ENCODE measurements around the gene SLC22A1. TPM values are rescaled to one million over a fixed set of nuclear protein-coding genes. Genes with fewer than 3 reads are reported as not detected.

SLC22A1 gene
- total RNA-seq, 1 experiment from 2014 or later: 1.2 TPM

DNA sequence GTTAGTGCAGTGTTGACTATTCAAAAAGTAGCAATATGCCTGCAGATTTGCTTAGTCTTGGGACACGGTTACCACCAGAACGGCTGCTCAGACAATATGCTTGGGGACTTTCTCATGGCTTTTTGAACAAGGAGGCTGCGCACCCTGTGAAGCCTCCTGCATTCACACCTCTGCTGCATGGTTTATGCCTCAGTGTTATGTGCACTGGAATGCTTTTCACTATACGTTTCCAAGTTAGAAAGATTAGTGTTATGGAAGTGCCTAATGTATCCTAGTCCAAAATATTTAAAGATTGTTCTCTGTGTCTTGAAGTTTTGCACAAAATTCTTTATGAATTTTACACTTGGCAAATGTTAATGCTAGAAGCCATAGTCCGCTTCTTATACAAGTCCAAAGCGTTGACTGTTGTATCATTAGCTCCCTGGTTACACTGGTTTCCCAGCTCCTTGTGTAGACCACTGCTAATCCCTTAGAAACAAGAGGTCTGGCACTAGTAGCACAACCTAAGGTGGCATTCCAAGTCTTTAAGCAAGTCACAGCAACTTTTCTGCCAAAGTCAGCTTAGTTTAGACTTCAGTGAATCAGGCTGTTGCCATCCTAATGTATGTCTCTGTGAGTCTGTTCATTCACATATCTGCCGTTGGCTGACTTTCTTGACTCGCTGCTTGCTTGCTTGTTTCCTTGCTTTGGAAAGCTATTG, 26.3 kb upstream of the SLC22A1 start (continued):
- TF ChIP-seq ARID4B (CRISPR knock-in tag; IDR thresholded peaks at IDR 0.05; ENCODE audit: borderline replicate concordance): no peak
- TF ChIP-seq CBFB (CRISPR knock-in tag; IDR thresholded peaks at IDR 0.05; ENCODE audit: low read depth): no peak
- TF ChIP-seq, protein P1, sequence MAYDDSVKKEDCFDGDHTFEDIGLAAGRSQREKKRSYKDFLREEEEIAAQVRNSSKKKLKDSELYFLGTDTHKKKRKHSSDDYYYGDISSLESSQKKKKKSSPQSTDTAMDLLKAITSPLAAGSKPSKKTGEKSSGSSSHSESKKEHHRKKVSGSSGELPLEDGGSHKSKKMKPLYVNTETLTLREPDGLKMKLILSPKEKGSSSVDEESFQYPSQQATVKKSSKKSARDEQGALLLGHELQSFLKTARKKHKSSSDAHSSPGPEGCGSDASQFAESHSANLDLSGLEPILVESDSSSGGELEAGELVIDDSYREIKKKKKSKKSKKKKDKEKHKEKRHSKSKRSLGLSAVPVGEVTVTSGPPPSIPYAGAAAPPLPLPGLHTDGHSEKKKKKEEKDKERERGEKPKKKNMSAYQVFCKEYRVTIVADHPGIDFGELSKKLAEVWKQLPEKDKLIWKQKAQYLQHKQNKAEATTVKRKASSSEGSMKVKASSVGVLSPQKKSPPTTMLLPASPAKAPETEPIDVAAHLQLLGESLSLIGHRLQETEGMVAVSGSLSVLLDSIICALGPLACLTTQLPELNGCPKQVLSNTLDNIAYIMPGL (CRISPR knock-in tag; IDR thresholded peaks at IDR 0.05): no peak

DNA sequence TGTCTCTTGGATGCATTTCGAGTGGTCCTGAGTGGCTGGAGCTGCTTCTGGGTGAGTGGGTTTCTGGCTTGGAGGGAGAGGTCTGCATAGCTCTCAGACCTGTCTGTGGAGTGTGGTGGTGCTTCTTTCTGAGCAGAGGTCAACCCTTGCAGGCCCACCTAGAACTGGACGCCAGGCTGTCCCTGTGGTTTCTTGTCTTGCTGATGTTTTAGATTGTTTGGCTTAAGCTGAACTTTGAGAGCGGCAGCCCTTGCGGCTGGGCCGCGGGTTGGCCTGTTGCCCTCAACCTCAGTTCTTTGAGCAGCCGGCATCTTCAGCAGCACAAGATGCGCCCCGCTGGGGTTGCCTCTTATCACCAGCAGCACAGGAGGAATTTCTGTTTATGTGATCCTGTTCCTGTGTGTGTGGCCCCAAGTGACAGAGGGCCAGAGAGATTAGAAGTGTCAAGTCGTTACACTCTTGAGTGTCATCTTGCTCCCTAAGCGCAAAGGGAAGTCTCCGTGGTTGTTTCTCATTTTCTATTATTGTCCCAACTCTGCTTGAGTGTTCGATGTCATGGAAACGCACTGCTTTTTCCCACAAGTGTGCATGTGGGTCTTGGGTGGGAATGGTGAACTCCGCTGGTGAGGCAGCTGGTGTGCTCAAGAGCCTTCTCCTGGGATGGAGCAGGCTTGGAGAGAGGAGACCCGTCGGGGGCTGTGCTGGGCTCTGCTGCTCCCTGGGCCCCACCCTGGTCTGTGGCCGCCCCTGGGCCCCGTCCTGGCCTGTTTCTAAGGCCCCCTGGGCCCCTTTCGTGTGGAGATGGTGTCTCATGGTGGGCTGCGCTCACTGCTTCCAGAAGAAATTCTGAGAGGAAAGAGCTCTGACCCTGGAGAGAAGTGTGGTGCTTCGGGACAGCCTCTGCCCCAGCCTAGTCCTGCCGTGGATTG, 20.1 kb upstream of the SLC22A1 start:
- DNase-seq (ENCODE audit: low spot score) (no peak), ATAC-seq (no peak)
- H3K36me3 Mint-ChIP-seq: peaks cover 51% of the 10 kb centered on the region
- H3K27ac Mint-ChIP-seq: peak overlapping the region; percentile 26; the same call in 1 of the 2 replicates
- no peaks in the 10 kb centered on the region for H3K9me3 Mint-ChIP-seq
- H3K4me3 Mint-ChIP-seq: no peak overlapping the region
- ChIA-PET POLR2A (interaction anchor here (1.2 kb wide), 1 partner anchor 11 kb away, joined by 3 read pairs; no protein-coding TSS in a partner anchor), CTCF (interaction anchor here (0.8 to 1.6 kb wide), 3 partner anchors 13 to 354 kb away, joined by 3 to 8 read pairs (median 4); no protein-coding TSS in a partner anchor)
- no peaks in the 10 kb centered on the region for H3K4me1 Mint-ChIP-seq
- no peaks in the 10 kb centered on the region for H3K27me3 Mint-ChIP-seq (ENCODE audit: low read depth)
- TF ChIP-seq NR1H2 (CRISPR knock-in tag; IDR thresholded peaks at IDR 0.05): no peak
- TF ChIP-seq IRF1 (CRISPR knock-in tag; IDR thresholded peaks at IDR 0.05): no peak
- TF ChIP-seq PREB (CRISPR knock-in tag; IDR thresholded peaks at IDR 0.05; ENCODE audit: borderline replicate concordance): no peak
- TF ChIP-seq PRRX2 (CRISPR knock-in tag; IDR thresholded peaks at IDR 0.05): no peak
- TF ChIP-seq ATF1 (CRISPR knock-in tag; IDR thresholded peaks at IDR 0.05): no peak
- TF ChIP-seq TEAD1 (CRISPR knock-in tag; IDR thresholded peaks at IDR 0.05): no peak
- no peak for TF ChIP-seq FOXJ3 (CRISPR knock-in tag; IDR thresholded peaks at IDR 0.05; ENCODE audit: borderline replicate concordance)
- TF ChIP-seq, protein P2, sequence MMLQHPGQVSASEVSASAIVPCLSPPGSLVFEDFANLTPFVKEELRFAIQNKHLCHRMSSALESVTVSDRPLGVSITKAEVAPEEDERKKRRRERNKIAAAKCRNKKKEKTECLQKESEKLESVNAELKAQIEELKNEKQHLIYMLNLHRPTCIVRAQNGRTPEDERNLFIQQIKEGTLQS (CRISPR knock-in tag; conservative IDR thresholded peaks at IDR 0.05): no peak
- no peak for TF ChIP-seq CREM (CRISPR knock-in tag; IDR thresholded peaks at IDR 0.05)
- TF ChIP-seq, protein P3, sequence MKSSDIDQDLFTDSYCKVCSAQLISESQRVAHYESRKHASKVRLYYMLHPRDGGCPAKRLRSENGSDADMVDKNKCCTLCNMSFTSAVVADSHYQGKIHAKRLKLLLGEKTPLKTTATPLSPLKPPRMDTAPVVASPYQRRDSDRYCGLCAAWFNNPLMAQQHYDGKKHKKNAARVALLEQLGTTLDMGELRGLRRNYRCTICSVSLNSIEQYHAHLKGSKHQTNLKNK (CRISPR knock-in tag; IDR thresholded peaks at IDR 0.05): no peak
- TF ChIP-seq TP53 (CRISPR knock-in tag; IDR thresholded peaks at IDR 0.05): no peak
- TF ChIP-seq, protein P4, sequence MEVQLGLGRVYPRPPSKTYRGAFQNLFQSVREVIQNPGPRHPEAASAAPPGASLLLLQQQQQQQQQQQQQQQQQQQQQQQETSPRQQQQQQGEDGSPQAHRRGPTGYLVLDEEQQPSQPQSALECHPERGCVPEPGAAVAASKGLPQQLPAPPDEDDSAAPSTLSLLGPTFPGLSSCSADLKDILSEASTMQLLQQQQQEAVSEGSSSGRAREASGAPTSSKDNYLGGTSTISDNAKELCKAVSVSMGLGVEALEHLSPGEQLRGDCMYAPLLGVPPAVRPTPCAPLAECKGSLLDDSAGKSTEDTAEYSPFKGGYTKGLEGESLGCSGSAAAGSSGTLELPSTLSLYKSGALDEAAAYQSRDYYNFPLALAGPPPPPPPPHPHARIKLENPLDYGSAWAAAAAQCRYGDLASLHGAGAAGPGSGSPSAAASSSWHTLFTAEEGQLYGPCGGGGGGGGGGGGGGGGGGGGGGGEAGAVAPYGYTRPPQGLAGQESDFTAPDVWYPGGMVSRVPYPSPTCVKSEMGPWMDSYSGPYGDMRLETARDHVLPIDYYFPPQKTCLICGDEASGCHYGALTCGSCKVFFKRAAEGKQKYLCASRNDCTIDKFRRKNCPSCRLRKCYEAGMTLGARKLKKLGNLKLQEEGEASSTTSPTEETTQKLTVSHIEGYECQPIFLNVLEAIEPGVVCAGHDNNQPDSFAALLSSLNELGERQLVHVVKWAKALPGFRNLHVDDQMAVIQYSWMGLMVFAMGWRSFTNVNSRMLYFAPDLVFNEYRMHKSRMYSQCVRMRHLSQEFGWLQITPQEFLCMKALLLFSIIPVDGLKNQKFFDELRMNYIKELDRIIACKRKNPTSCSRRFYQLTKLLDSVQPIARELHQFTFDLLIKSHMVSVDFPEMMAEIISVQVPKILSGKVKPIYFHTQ (CRISPR knock-in tag; IDR thresholded peaks at IDR 0.05): no peak
- TF ChIP-seq, protein P5, sequence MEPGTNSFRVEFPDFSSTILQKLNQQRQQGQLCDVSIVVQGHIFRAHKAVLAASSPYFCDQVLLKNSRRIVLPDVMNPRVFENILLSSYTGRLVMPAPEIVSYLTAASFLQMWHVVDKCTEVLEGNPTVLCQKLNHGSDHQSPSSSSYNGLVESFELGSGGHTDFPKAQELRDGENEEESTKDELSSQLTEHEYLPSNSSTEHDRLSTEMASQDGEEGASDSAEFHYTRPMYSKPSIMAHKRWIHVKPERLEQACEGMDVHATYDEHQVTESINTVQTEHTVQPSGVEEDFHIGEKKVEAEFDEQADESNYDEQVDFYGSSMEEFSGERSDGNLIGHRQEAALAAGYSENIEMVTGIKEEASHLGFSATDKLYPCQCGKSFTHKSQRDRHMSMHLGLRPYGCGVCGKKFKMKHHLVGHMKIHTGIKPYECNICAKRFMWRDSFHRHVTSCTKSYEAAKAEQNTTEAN (CRISPR knock-in tag; IDR thresholded peaks at IDR 0.05): no peak
- TF ChIP-seq TCF7 (CRISPR knock-in tag; IDR thresholded peaks at IDR 0.05; ENCODE audit: low read depth): no peak
- TF ChIP-seq E2F4 (CRISPR knock-in tag; IDR thresholded peaks at IDR 0.05; ENCODE audit: borderline replicate concordance, low read depth): no peak
